Measurements from ENCODE around the gene RMDN2.

GRCh38 chr2:37912056-37912455, 13.0 kb upstream of the RMDN2 start:
- TF ChIP-seq, protein P1, sequence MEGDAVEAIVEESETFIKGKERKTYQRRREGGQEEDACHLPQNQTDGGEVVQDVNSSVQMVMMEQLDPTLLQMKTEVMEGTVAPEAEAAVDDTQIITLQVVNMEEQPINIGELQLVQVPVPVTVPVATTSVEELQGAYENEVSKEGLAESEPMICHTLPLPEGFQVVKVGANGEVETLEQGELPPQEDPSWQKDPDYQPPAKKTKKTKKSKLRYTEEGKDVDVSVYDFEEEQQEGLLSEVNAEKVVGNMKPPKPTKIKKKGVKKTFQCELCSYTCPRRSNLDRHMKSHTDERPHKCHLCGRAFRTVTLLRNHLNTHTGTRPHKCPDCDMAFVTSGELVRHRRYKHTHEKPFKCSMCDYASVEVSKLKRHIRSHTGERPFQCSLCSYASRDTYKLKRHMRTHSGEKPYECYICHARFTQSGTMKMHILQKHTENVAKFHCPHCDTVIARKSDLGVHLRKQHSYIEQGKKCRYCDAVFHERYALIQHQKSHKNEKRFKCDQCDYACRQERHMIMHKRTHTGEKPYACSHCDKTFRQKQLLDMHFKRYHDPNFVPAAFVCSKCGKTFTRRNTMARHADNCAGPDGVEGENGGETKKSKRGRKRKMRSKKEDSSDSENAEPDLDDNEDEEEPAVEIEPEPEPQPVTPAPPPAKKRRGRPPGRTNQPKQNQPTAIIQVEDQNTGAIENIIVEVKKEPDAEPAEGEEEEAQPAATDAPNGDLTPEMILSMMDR (IDR thresholded peaks at IDR 0.05), result no peak
- TF ChIP-seq POLR2A (IDR thresholded peaks at IDR 0.05), result no peak

All from uterus (tissue), 2 donors.